Suprapubic skin (tissue), 4 donors: ENCODE results near the gene MYO18A. TPM values are rescaled to one million over a fixed set of nuclear protein-coding genes. Genes with fewer than 3 reads are reported as not detected.
A peak's percentile ranks its signal among the peaks of the same experiment; 100 is the strongest.

ENCODE experiments used
- DNase-seq, 2 donors: peaks; one replicate each; pipeline ENCODE4 v3.0.0-alpha.2; 2019; ENCODE audit warnings: low spot score in 2 of 2
- H3K27ac ChIP-seq: fragments of 200-600 bp; sonication (generic); one replicate; pipeline ENCODE4 v1.5.1; 2019
- H3K27me3 ChIP-seq: fragments of 200-600 bp; sonication (generic); one replicate; pipeline ENCODE4 v1.5.1; 2019
- H3K36me3 ChIP-seq: fragments of 200-600 bp; sonication (generic); one replicate; pipeline ENCODE4 v1.5.1; 2019
- H3K4me1 ChIP-seq: fragments of 200-600 bp; sonication (generic); one replicate; pipeline ENCODE4 v1.5.1; 2019
- H3K4me3 ChIP-seq: fragments of 200-600 bp; sonication (generic); one replicate; pipeline ENCODE4 v1.5.1; 2019; ENCODE audit warnings: mild to moderate bottlenecking
- H3K9me3 ChIP-seq: fragments of 200-600 bp; sonication (generic); one replicate; pipeline ENCODE4 v1.5.1; 2019
- EP300 ChIP-seq: sonication (generic); formaldehyde crosslinking; IDR thresholded peaks from one replicate; pipeline ENCODE4 v1.6.1; 2017; ENCODE audit warnings: antibody characterized with exemption
- POLR2A ChIP-seq, 2 donors: fragments of 450-650 bp; IDR thresholded peaks; one replicate each; pipeline ENCODE4 v1.6.1; 2017; ENCODE audit warnings: antibody characterized with exemption in 2 of 2, mild to moderate bottlenecking in 2 of 2, moderate library complexity in 2 of 2
- POLR2AphosphoS5 ChIP-seq, 3 donors: sonication (generic); formaldehyde crosslinking; IDR thresholded peaks; one replicate each; pipeline ENCODE4 v1.6.1; 2017; ENCODE audit warnings: antibody characterized with exemption in 3 of 3
- WGBS: methylation state at CpG from one replicate; pipeline ENCODE4 v1.1.5; 2018; 5-methylcytosine and 5-hydroxymethylcytosine counted together
- total RNA-seq, 4 donors: library from RNA; depleted of rRNA; stranded (reverse); fragments of >200 nt; gene quantifications; one replicate each; pipeline ENCODE4 v1.1.0, GENCODE V29; 2016
- TF ChIP-seq, protein P1 (sequence below), 2 donors: fragments of 200-600 bp in 1 of 2; fragments of 450-650 bp in 1 of 2; sonication (generic) in 1 of 2; IDR thresholded peaks; one replicate each; pipeline ENCODE4 v1.5.1; 2016 to 2019; ENCODE audit warnings: antibody characterized with exemption in 2 of 2, mild to moderate bottlenecking in 1 of 2, moderate library complexity in 1 of 2

Gene MYO18A
- total RNA-seq, 4 donors from 2014 or later, result 87.6 to 253 (median 106) TPM

GRCh38 chr17:29165800-29166506 lies 14.2 kb downstream of the MYO18A start:
- H3K9me3 ChIP-seq, result no peaks in the 10 kb centered on the region
- H3K36me3 ChIP-seq, result peaks cover 22% of the 10 kb centered on the region
- no peak overlapping the region for H3K4me3 ChIP-seq
- WGBS, result 95% methylated on average over 24 of the region's 32 CpGs
- no peak overlapping the region for H3K27ac ChIP-seq
- H3K4me1 ChIP-seq, result peaks cover 11% of the 10 kb centered on the region
- no peaks in the 10 kb centered on the region for H3K27me3 ChIP-seq
- TF ChIP-seq EP300 (no peak), POLR2AphosphoS5 (IDR thresholded peaks at IDR 0.05) (no peak), POLR2A (IDR thresholded peaks at IDR 0.05) (no peak)
- TF ChIP-seq, protein P1, sequence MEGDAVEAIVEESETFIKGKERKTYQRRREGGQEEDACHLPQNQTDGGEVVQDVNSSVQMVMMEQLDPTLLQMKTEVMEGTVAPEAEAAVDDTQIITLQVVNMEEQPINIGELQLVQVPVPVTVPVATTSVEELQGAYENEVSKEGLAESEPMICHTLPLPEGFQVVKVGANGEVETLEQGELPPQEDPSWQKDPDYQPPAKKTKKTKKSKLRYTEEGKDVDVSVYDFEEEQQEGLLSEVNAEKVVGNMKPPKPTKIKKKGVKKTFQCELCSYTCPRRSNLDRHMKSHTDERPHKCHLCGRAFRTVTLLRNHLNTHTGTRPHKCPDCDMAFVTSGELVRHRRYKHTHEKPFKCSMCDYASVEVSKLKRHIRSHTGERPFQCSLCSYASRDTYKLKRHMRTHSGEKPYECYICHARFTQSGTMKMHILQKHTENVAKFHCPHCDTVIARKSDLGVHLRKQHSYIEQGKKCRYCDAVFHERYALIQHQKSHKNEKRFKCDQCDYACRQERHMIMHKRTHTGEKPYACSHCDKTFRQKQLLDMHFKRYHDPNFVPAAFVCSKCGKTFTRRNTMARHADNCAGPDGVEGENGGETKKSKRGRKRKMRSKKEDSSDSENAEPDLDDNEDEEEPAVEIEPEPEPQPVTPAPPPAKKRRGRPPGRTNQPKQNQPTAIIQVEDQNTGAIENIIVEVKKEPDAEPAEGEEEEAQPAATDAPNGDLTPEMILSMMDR (IDR thresholded peaks at IDR 0.05), result no peak
- peak in 1 of 2 donors; percentile 56 for DNase-seq

DNA sequence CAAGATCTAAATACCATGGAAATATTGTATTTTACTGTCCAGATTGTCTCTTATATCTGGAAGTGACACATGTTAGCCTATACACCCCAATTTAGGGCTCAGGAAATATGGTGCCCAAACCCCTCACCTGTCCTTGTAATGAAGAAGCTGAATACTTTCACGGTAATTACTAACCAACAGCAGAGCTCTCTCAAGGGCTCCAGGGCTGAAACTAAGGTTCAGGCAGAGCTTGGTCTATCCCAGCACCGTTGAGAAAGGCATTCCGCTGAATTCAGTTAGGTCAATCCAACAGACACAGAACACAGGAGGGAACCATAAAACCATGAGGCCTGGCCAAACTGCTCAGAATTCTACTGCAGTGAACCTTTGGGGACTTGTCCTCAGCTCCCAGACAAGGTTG lies 14.9 kb downstream of the MYO18A start:
- H3K27ac ChIP-seq, result no peak overlapping the region
- TF ChIP-seq POLR2AphosphoS5 (IDR thresholded peaks at IDR 0.05), result no peak
- TF ChIP-seq, protein P1 (IDR thresholded peaks at IDR 0.05), result no peak
- no peak for TF ChIP-seq POLR2A (IDR thresholded peaks at IDR 0.05)
- no peak for TF ChIP-seq EP300
- no peak overlapping the region for H3K4me3 ChIP-seq
- H3K36me3 ChIP-seq, result peaks cover 22% of the 10 kb centered on the region
- H3K27me3 ChIP-seq, result no peaks in the 10 kb centered on the region
- WGBS, result 85% methylated on average over 3 of the region's 3 CpGs
- no peak for DNase-seq
- peaks cover 11% of the 10 kb centered on the region for H3K4me1 ChIP-seq
- H3K9me3 ChIP-seq, result no peaks in the 10 kb centered on the region

DNA sequence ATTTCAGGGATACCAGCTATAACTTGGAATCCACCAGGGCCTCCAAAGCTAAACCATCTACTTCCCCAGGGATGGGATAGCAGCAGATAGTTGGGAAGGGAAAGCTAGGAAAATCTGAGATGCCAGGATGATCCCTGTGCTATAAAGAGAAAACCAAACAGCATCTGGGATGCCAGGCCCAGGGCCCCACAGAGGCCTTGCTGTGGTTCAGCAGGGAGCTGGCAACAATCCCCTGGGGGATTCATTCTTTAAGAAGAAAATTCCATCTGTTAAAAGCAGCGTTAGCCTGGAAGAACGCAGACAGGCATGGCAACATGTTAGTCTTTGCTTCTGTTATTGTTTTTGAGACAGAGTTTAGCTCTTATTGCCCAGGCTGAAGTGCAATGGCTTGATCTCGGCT lies 16.6 kb downstream of the MYO18A start:
- peaks cover 24% of the 10 kb centered on the region for H3K4me1 ChIP-seq
- H3K4me3 ChIP-seq, result no peak overlapping the region
- no peak for DNase-seq
- H3K36me3 ChIP-seq, result peaks cover 22% of the 10 kb centered on the region
- TF ChIP-seq EP300, result no peak
- TF ChIP-seq POLR2AphosphoS5 (IDR thresholded peaks at IDR 0.05), result no peak
- TF ChIP-seq, protein P1 (IDR thresholded peaks at IDR 0.05), result no peak
- no peak for TF ChIP-seq POLR2A (IDR thresholded peaks at IDR 0.05)
- no peaks in the 10 kb centered on the region for H3K9me3 ChIP-seq
- no peak overlapping the region for H3K27ac ChIP-seq
- WGBS, result 67% methylated on average over 3 of the region's 3 CpGs
- H3K27me3 ChIP-seq, result no peaks in the 10 kb centered on the region

DNA sequence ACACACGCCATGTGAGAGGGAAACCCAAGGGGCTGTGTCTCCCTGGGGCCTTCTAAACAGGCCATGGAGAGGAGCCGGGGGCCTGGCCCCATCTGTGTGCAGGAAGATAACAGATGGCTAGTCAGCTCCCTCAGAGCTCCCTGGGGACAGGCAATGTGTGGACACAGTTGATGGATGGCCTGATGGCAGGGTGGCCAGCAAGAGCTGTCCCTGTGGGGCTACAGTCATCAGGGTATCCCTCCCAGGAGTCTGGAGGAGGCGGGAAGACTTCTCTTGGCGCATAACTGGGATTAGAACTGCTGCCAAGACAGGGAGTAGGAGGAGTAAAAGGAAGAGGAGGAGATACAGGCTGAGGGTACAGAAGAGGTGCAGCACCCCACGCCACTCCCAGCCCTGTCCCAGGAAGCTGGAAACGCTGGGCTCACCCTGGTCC lies 17.3 kb downstream of the MYO18A start:
- Histone ChIP-seq H3K4me1 (peaks cover 30% of the 10 kb centered on the region), H3K4me3 (no peak overlapping the region), H3K36me3 (peaks cover 22% of the 10 kb centered on the region), H3K27me3 (no peaks in the 10 kb centered on the region), H3K9me3 (no peaks in the 10 kb centered on the region), H3K27ac (no peak overlapping the region)
- DNase-seq, result no peak
- TF ChIP-seq POLR2A (IDR thresholded peaks at IDR 0.05) (no peak), EP300 (no peak), POLR2AphosphoS5 (IDR thresholded peaks at IDR 0.05) (no peak)
- TF ChIP-seq, protein P1 (IDR thresholded peaks at IDR 0.05), result no peak
- WGBS, result 51% methylated on average over 6 of the region's 6 CpGs

GRCh38 chr17:29162082-29162908 lies 17.9 kb downstream of the MYO18A start:
- no peak for TF ChIP-seq EP300
- 91% methylated on average over 9 of the region's 11 CpGs for WGBS
- H3K27ac ChIP-seq, result no peak overlapping the region
- peaks cover 22% of the 10 kb centered on the region for H3K36me3 ChIP-seq
- DNase-seq, result no peak
- H3K4me1 ChIP-seq, result peaks cover 36% of the 10 kb centered on the region
- H3K9me3 ChIP-seq, result no peaks in the 10 kb centered on the region
- H3K4me3 ChIP-seq, result no peak overlapping the region
- H3K27me3 ChIP-seq, result no peaks in the 10 kb centered on the region
